ENCODE measurements around the gene ANKRD34B.

DNA sequence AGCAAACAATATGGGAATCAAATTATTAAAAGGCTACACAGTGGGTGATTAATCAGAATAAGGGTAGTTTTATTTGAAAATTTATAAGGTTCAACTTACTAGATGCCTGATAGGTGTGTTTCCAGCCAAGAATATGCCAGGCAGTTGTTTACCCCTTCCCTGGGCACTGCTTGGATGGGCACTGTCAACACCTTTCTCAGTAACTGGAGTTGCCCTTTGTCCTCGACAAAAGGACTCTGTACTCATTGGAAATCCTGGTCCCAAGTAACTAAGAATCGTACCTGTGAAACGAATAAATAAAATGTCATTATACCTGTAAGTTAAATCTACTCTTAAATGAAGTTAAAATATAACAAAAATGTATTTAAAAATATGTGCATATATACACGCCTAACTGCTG, 15.0 kb downstream of the ANKRD34B start:
- TF ChIP-seq MXI1 (IDR thresholded peaks at IDR 0.05; ENCODE audit: low read depth, low read length) (no peak), SUZ12 (IDR thresholded peaks at IDR 0.05; ENCODE audit: unreplicated experiment) (no peak), TAF1 (IDR thresholded peaks at IDR 0.05; ENCODE audit: borderline replicate concordance, low read depth, low read length) (no peak), EZH2 (IDR thresholded peaks at IDR 0.05; ENCODE audit: borderline replicate concordance, control insufficient read depth, low read depth, low read length) (no peak), FOXK2 (IDR thresholded peaks at IDR 0.05) (no peak), NR2C2 (IDR thresholded peaks at IDR 0.05; ENCODE audit: borderline replicate concordance, control insufficient read depth, insufficient read length, low read depth) (no peak), ATF7 (IDR thresholded peaks at IDR 0.05; ENCODE audit: low read depth) (no peak), CBX5 (IDR thresholded peaks at IDR 0.05; ENCODE audit: low read depth) (no peak), BCL11A (IDR thresholded peaks at IDR 0.05; ENCODE audit: low read depth, low read length) (no peak), MYC (IDR thresholded peaks at IDR 0.05; ENCODE audit: insufficient read depth, insufficient read length, insufficient replicate concordance, low read length, severe bottlenecking) (no peak), RAD51 (IDR thresholded peaks at IDR 0.05) (no peak), IRF4 (IDR thresholded peaks at IDR 0.05; ENCODE audit: low read depth, low read length) (no peak)
- TF ChIP-seq, protein P1, sequence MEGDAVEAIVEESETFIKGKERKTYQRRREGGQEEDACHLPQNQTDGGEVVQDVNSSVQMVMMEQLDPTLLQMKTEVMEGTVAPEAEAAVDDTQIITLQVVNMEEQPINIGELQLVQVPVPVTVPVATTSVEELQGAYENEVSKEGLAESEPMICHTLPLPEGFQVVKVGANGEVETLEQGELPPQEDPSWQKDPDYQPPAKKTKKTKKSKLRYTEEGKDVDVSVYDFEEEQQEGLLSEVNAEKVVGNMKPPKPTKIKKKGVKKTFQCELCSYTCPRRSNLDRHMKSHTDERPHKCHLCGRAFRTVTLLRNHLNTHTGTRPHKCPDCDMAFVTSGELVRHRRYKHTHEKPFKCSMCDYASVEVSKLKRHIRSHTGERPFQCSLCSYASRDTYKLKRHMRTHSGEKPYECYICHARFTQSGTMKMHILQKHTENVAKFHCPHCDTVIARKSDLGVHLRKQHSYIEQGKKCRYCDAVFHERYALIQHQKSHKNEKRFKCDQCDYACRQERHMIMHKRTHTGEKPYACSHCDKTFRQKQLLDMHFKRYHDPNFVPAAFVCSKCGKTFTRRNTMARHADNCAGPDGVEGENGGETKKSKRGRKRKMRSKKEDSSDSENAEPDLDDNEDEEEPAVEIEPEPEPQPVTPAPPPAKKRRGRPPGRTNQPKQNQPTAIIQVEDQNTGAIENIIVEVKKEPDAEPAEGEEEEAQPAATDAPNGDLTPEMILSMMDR (IDR thresholded peaks at IDR 0.05 in 2 of 3, conservative IDR thresholded peaks at IDR 0.05 in 1 of 3; ENCODE audit: control insufficient read depth in 2 of 3, extremely low read depth in 1 of 3, insufficient read depth in 1 of 3, low read depth in 3 of 3, low read length in 3 of 3), result no peak
- TF ChIP-seq, protein P2, sequence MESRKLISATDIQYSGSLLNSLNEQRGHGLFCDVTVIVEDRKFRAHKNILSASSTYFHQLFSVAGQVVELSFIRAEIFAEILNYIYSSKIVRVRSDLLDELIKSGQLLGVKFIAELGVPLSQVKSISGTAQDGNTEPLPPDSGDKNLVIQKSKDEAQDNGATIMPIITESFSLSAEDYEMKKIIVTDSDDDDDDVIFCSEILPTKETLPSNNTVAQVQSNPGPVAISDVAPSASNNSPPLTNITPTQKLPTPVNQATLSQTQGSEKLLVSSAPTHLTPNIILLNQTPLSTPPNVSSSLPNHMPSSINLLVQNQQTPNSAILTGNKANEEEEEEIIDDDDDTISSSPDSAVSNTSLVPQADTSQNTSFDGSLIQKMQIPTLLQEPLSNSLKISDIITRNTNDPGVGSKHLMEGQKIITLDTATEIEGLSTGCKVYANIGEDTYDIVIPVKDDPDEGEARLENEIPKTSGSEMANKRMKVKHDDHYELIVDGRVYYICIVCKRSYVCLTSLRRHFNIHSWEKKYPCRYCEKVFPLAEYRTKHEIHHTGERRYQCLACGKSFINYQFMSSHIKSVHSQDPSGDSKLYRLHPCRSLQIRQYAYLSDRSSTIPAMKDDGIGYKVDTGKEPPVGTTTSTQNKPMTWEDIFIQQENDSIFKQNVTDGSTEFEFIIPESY (IDR thresholded peaks at IDR 0.05), result no peak

Measured in GM12878 (cell line).